DND-41 (cell line): ENCODE data around the gene ZNF18.

Experiments
- ATAC-seq: fragments of 200-7000 bp; cut with Tn5 transposase; 3 replicates; pipeline ENCODE4 v1.9.1; 2021; ENCODE audit warnings: low read depth; ENCODE audit not compliant: insufficient read depth
- DNase-seq: peaks from one replicate; pipeline ENCODE4 v3.0.0-alpha.2; 2020
- H2AFZ ChIP-seq: 2 replicates; pipeline ENCODE4 v1.6.0; 2012; ENCODE audit warnings: low read depth, low read length
- H3K27ac ChIP-seq: 2 replicates; pipeline ENCODE4 v1.5.1; 2012; ENCODE audit warnings: low read length, inconsistent platforms
- H3K27me3 ChIP-seq: fragments of 200-600 bp; sonication (generic); 2 replicates; pipeline ENCODE4 v1.6.0; 2012; ENCODE audit warnings: low read length, mild to moderate bottlenecking, inconsistent platforms; ENCODE audit not compliant: insufficient read depth, poor library complexity
- H3K36me3 ChIP-seq: 2 replicates; pipeline ENCODE4 v1.5.1; 2012; ENCODE audit warnings: low read length, inconsistent platforms; ENCODE audit not compliant: insufficient read depth
- H3K4me1 ChIP-seq: 2 replicates; pipeline ENCODE4 v1.5.1; 2012; ENCODE audit warnings: mild to moderate bottlenecking, low read length; ENCODE audit not compliant: insufficient read depth
- H3K4me2 ChIP-seq: 2 replicates; pipeline ENCODE4 v1.6.0; 2012; ENCODE audit warnings: mild to moderate bottlenecking, moderate library complexity, low read length, inconsistent platforms; ENCODE audit not compliant: insufficient read depth
- H3K4me3 ChIP-seq, 2 experiments: fragments of 200-600 bp in 1 of 2; shearing (Covaris generic) in 1 of 2; 2 replicates each; pipeline ENCODE4 v1.5.1; 2012 to 2016; ENCODE audit warnings: inconsistent platforms in 2 of 2, low read length in 2 of 2, mild to moderate bottlenecking in 2 of 2, low read depth in 1 of 2, moderate library complexity in 1 of 2
- H3K79me2 ChIP-seq: 2 replicates; pipeline ENCODE4 v1.6.0; 2012; ENCODE audit warnings: low read length, inconsistent platforms; ENCODE audit not compliant: insufficient read depth
- H3K9ac ChIP-seq: 2 replicates; pipeline ENCODE4 v1.6.0; 2012; ENCODE audit warnings: low read depth, mild to moderate bottlenecking, inconsistent platforms, low read length, moderate library complexity
- H3K9me3 ChIP-seq: 2 replicates; pipeline ENCODE4 v1.5.1; 2012; ENCODE audit warnings: low read length, moderate library complexity, mild to moderate bottlenecking, inconsistent platforms; ENCODE audit not compliant: insufficient read depth, severe bottlenecking
- H4K20me1 ChIP-seq: 2 replicates; pipeline ENCODE4 v1.6.0; 2012; ENCODE audit warnings: low read length; ENCODE audit not compliant: insufficient read depth
- EZH2 ChIP-seq: IDR thresholded peaks from 3 replicates; pipeline ENCODE4 v1.6.1; 2012; ENCODE audit warnings: borderline replicate concordance, low read depth, mild to moderate bottlenecking, moderate library complexity, low read length, inconsistent platforms; ENCODE audit not compliant: severe bottlenecking
- TF ChIP-seq, protein P1 (sequence below): IDR thresholded peaks from 2 replicates; pipeline ENCODE4 v1.5.1; 2012; ENCODE audit warnings: borderline replicate concordance, low read length, moderate library complexity, mild to moderate bottlenecking; ENCODE audit not compliant: poor library complexity, severe bottlenecking; ENCODE audit errors: extremely low read depth

Gene ZNF18, protein sequence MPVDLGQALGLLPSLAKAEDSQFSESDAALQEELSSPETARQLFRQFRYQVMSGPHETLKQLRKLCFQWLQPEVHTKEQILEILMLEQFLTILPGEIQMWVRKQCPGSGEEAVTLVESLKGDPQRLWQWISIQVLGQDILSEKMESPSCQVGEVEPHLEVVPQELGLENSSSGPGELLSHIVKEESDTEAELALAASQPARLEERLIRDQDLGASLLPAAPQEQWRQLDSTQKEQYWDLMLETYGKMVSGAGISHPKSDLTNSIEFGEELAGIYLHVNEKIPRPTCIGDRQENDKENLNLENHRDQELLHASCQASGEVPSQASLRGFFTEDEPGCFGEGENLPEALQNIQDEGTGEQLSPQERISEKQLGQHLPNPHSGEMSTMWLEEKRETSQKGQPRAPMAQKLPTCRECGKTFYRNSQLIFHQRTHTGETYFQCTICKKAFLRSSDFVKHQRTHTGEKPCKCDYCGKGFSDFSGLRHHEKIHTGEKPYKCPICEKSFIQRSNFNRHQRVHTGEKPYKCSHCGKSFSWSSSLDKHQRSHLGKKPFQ

DNA sequence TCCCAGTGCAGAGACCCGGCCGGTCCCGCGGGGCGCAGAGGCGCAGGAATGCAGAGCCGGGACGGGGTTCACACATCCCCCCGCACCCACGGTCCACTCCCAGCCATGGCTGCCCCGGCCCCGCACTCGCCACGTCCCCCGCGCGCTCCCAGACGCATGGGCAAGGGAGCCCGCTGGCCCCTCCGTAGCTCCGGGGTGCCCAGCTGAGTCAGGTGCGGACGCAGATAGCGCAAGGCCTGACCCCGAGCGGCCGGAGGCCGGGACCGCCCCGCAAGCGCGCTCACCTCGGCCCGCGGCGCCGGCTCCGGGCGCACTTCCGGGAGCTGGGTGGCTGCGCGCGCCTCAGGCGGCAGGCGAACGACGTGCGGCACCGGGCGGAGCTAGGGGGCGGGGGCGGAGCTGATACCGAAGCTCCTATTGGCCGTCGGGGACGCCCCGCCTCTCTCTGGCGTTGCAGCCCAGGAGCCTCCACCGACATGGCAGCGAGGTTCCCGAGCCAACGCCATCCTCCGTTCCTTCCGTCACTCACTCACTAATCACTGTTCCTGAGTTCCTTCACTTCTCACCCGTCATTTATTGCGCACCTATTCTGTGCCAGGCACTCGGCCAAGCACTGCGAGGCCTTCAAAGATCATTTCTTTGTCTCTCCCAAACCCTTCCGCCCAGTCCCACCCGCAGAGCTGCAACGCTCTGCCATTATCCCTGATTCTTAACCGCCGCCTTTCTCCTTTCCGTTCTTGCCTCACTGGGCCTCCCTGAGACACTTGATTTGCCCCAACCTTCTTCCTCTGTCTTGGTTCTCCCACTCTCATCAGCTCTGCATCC, at the start of gene ZNF18:
ZNF18 (minus strand) TSS at position 329 of the 825 bp plus-strand sequence. CDS start 4,646 bp downstream, outside the sequence.
- peaks cover 21% of the 10 kb centered on the region for H3K4me1 ChIP-seq
- peak within 1 kb of the TSS; percentile 64 to 92 for H3K4me3 ChIP-seq
- peaks cover 19% of the 10 kb centered on the region for H3K79me2 ChIP-seq
- H4K20me1 ChIP-seq = no peaks in the 10 kb centered on the region
- peaks cover 6% of the 10 kb centered on the region for H3K36me3 ChIP-seq
- peak within 1 kb of the TSS; percentile 82 for H3K27ac ChIP-seq
- peak within 1 kb of the TSS; percentile 98 for H2AFZ ChIP-seq
- DNase-seq = peak; percentile 95
- peak; percentile 98 for ATAC-seq
- peak within 1 kb of the TSS; percentile 75 for H3K4me2 ChIP-seq
- H3K27me3 ChIP-seq = no peaks in the 10 kb centered on the region
- H3K9ac ChIP-seq = peak within 1 kb of the TSS; percentile 89
- no peaks in the 10 kb centered on the region for H3K9me3 ChIP-seq
- TF ChIP-seq, protein P1, sequence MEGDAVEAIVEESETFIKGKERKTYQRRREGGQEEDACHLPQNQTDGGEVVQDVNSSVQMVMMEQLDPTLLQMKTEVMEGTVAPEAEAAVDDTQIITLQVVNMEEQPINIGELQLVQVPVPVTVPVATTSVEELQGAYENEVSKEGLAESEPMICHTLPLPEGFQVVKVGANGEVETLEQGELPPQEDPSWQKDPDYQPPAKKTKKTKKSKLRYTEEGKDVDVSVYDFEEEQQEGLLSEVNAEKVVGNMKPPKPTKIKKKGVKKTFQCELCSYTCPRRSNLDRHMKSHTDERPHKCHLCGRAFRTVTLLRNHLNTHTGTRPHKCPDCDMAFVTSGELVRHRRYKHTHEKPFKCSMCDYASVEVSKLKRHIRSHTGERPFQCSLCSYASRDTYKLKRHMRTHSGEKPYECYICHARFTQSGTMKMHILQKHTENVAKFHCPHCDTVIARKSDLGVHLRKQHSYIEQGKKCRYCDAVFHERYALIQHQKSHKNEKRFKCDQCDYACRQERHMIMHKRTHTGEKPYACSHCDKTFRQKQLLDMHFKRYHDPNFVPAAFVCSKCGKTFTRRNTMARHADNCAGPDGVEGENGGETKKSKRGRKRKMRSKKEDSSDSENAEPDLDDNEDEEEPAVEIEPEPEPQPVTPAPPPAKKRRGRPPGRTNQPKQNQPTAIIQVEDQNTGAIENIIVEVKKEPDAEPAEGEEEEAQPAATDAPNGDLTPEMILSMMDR = no peak
- TF ChIP-seq EZH2 = no peak

DNA sequence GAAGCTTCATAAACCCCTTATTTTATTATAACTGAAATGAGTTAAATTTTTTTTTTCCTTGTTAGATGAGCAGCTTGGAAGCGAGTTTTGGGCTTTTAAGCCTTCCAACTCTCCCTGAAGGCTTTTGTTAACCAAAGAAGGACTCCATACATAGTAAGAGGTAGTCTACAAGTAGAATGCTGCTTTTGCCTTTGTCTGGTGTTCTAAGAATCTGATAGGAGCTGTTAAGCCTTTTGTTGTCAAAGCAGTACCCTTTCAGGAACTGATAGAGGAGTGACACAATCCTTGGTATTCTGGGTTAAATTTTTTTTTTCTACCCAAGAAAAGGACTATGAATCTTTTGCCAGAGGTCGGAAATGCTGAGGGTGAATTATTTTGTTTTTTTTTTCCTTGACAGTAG, 49.5 kb upstream of the ZNF18 start:
- H3K4me1 ChIP-seq = no peaks in the 10 kb centered on the region
- H3K9ac ChIP-seq = no peak overlapping the region
- no peak for TF ChIP-seq EZH2
- TF ChIP-seq, protein P1 = no peak
- H3K79me2 ChIP-seq = peaks cover 85% of the 10 kb centered on the region
- H3K36me3 ChIP-seq = no peaks in the 10 kb centered on the region
- H3K9me3 ChIP-seq = no peaks in the 10 kb centered on the region
- H4K20me1 ChIP-seq = peaks cover 70% of the 10 kb centered on the region
- H2AFZ ChIP-seq = no peak overlapping the region
- DNase-seq (no peak), ATAC-seq (no peak)
- no peak overlapping the region for H3K4me3 ChIP-seq
- no peak overlapping the region for H3K4me2 ChIP-seq
- H3K27ac ChIP-seq = no peak overlapping the region
- no peaks in the 10 kb centered on the region for H3K27me3 ChIP-seq

DNA sequence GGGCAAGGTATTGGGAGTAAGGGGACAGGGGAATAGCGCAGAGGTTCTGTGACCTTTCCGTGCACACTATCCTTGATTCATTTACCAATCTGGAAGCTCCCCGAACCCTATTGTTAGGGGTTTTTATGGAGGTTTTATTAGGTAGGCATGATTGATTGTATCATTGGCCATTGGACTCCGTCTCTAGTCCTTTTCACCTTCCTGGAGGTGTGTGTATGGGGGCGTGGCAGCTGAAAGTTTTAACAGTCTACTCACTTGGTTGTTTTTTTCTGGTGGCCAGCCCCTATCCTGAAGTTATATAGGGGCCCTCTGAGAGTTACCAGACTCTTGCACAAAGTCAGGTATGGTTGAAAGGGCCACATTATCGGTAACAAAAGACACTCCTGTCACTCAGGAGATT, 46.4 kb upstream of the ZNF18 start:
- Histone ChIP-seq H4K20me1 (peaks cover 58% of the 10 kb centered on the region; the same call in 1 of the 2 replicates), H3K9ac (no peak overlapping the region), H3K9me3 (no peaks in the 10 kb centered on the region), H3K79me2 (peaks cover 88% of the 10 kb centered on the region), H3K4me3 (no peak overlapping the region), H3K4me1 (no peaks in the 10 kb centered on the region), H3K27me3 (no peaks in the 10 kb centered on the region), H3K27ac (no peak overlapping the region), H3K4me2 (no peak overlapping the region), H3K36me3 (no peaks in the 10 kb centered on the region), H2AFZ (no peak overlapping the region)
- ATAC-seq (no peak), DNase-seq (no peak)
- no peak for TF ChIP-seq EZH2
- TF ChIP-seq, protein P1 = no peak
